Measurements from ENCODE around the gene RBBP8NL.

Gene RBBP8NL

GRCh38 chr20:62404761-62405107 is 22.6 kb downstream of the RBBP8NL start:
- in situ Hi-C loops (cut with MboI; ENCODE audit: low sequenced_read_pairs, unreplicated experiment), result no loop called here
- TF ChIP-seq CTCF (IDR thresholded peaks at IDR 0.05; ENCODE audit: borderline replicate concordance, control extremely low read depth, extremely low read depth, insufficient read depth, missing control alignments), result no peak
- no peak for DNase-seq (ENCODE audit: low spot score)

GRCh38 chr20:62404112-62404665 is 23.1 kb downstream of the RBBP8NL start:
- no peak for TF ChIP-seq CTCF (IDR thresholded peaks at IDR 0.05; ENCODE audit: borderline replicate concordance, control extremely low read depth, extremely low read depth, insufficient read depth, missing control alignments)
- no peak for DNase-seq (ENCODE audit: low spot score)
- in situ Hi-C loops (cut with MboI; ENCODE audit: low sequenced_read_pairs, unreplicated experiment), result no loop called here

GRCh38 chr20:62403331-62403730 is 24.0 kb downstream of the RBBP8NL start:
- DNase-seq (ENCODE audit: low spot score), result no peak
- in situ Hi-C loops (cut with MboI; ENCODE audit: low sequenced_read_pairs, unreplicated experiment), result no loop called here
- TF ChIP-seq CTCF (IDR thresholded peaks at IDR 0.05; ENCODE audit: borderline replicate concordance, control extremely low read depth, extremely low read depth, insufficient read depth, missing control alignments), result no peak

- DNase-seq (ENCODE audit: low spot score), result no peak
- no peak for TF ChIP-seq CTCF (IDR thresholded peaks at IDR 0.05; ENCODE audit: borderline replicate concordance, control extremely low read depth, extremely low read depth, insufficient read depth, missing control alignments)
- in situ Hi-C loops (cut with MboI; ENCODE audit: low sequenced_read_pairs, unreplicated experiment), result no loop called here
Measured at GRCh38 chr20:62402456-62403150, 24.7 kb downstream of the RBBP8NL start.

GRCh38 chr20:62401331-62401779 is 26.0 kb downstream of the RBBP8NL start:
- in situ Hi-C loops (cut with MboI; ENCODE audit: low sequenced_read_pairs, unreplicated experiment), result no loop called here
- DNase-seq (ENCODE audit: low spot score), result no peak
- peak; percentile 29 for TF ChIP-seq CTCF (IDR thresholded peaks at IDR 0.05; ENCODE audit: borderline replicate concordance, control extremely low read depth, extremely low read depth, insufficient read depth, missing control alignments)

- DNase-seq (ENCODE audit: low spot score), result no peak
- no peak for TF ChIP-seq CTCF (IDR thresholded peaks at IDR 0.05; ENCODE audit: borderline replicate concordance, control extremely low read depth, extremely low read depth, insufficient read depth, missing control alignments)
- in situ Hi-C loops (cut with MboI; ENCODE audit: low sequenced_read_pairs, unreplicated experiment), result no loop called here
Measured at GRCh38 chr20:62400541-62400940, 26.8 kb downstream of the RBBP8NL start.
